NB4 (cell line): ENCODE data around the gene MLEC.

Source experiments
- DNase-seq: peaks from one replicate; pipeline ENCODE4 v3.0.0; 2010; ENCODE audit warnings: low read depth
- H3K4me3 ChIP-seq: one replicate; pipeline ENCODE4 v1.5.1; 2011; ENCODE audit warnings: mild to moderate bottlenecking, low read depth, low read length, moderate library complexity
- CTCF ChIP-seq: IDR thresholded peaks from one replicate; pipeline ENCODE4 v1.5.1; 2012; ENCODE audit warnings: low read depth, low read length
- MYC ChIP-seq: IDR thresholded peaks from 2 replicates; pipeline ENCODE4 v1.6.1; 2011; ENCODE audit warnings: low read depth, low read length
- POLR2A ChIP-seq: IDR thresholded peaks from 2 replicates; pipeline ENCODE4 v1.6.1; 2011; ENCODE audit warnings: mild to moderate bottlenecking; ENCODE audit not compliant: insufficient read length; ENCODE audit errors: extremely low read depth
- TF ChIP-seq, protein P1 (sequence below): IDR thresholded peaks from 2 replicates; pipeline ENCODE4 v1.6.1; 2011; ENCODE audit warnings: low read depth, low read length

The MLEC gene

DNA sequence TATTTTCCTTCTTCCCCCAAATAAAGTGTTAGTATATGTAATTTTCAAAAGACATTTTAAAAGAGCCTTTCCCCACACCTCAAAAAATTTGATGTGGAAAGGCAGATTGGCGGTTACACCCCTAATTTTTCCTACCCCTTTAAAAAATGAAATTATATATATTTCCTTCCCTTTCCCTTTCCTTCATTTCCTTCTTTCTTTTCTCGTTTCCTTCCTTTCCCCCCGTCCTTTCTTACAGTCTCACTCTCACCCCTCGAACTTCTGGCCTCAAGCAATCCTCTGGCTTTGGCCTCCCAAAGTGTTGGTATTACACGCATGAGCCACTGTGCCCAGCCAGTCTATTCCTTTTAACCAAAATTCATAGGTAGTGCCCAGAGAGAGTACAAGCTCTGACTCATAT lies 19.1 kb downstream of the MLEC start:
- DNase-seq, result no peak
- no peak overlapping the region for H3K4me3 ChIP-seq
- TF ChIP-seq MYC (no peak), CTCF (no peak), POLR2A (no peak)
- TF ChIP-seq, protein P1, sequence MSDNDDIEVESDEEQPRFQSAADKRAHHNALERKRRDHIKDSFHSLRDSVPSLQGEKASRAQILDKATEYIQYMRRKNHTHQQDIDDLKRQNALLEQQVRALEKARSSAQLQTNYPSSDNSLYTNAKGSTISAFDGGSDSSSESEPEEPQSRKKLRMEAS, result no peak

- DNase-seq, result no peak
- no peak for TF ChIP-seq MYC
- TF ChIP-seq POLR2A, result no peak
- no peak for TF ChIP-seq CTCF
- TF ChIP-seq, protein P1, result no peak
- H3K4me3 ChIP-seq, result no peak overlapping the region
These were observed 21.7 kb downstream of the MLEC start for GRCh38 chr12:120708651-120709050.

DNA sequence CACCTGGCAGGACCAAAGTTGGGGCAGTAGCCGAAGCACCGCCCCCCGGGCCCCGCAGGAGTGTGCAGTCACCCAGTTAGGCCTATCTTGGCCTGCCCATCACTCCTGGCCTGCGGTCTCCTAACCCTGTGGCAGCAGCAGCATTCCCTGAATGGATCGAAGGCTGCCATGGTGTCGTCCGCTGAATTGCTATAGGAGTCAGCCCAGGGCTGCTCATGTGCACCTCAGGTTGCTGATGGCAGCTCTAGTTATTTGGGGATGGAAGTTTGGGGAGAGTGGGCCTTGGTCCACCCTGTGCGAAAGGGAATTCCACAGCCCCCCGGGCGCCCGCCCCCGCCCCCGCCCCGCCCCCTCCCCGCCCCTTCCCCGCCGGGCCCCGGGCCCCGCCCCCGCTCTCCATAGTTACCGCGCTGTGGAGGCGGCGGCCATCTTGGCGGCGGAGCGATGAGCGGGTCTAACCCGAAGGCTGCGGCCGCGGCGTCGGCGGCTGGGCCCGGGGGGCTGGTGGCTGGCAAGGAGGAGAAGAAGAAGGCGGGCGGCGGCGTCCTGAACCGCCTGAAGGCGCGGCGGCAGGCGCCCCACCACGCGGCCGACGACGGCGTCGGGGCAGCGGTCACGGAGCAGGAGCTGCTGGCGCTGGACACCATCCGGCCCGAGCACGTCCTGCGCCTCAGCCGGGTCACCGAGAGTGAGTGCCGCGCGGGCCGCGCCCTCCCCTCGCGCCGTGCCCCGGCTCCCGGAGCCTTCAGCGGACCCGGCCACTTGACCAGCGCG lies 23.3 kb downstream of the MLEC start, which contains the start of gene UNC119B:
Gene UNC119B (plus strand): TSS at position 428 of the 774 bp plus-strand sequence. CDS start 17 bp downstream, at position 445.
- TF ChIP-seq MYC (no peak), POLR2A (peak; percentile 65)
- TF ChIP-seq, protein P1, result peak; percentile 26; the same call in 1 of the 2 replicates
- H3K4me3 ChIP-seq, result peak within 1 kb of the TSS; percentile 73
- DNase-seq, result peak; percentile 79

GRCh38 chr12:120710805-120711296 lies 23.9 kb downstream of the MLEC start:
- TF ChIP-seq CTCF (no peak), MYC (no peak), POLR2A (no peak)
- TF ChIP-seq, protein P1, result no peak
- H3K4me3 ChIP-seq, result peak overlapping the region; percentile 73
- DNase-seq, result peak; percentile 72

DNA sequence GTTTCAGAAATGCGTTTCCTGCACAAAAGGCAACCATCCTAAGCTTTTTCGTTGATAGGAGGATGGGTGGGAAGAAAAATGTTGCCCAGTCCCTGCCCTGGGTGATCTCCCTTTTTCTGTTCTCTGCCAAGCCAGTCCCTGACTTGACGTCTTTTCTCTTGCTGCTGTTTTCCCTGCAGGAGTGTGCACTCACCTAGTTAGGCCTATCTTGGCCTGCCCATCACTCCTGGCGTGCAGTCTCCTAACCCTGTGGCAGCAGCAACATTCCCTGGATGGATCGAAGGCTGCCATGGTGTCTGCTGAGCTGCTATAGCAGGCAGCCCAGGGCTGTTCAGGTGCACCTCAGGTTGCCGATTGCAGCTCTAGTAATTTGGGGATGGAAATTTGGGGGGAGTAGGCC lies 24.5 kb downstream of the MLEC start:
- H3K4me3 ChIP-seq, result peak overlapping the region; percentile 73
- no peak for DNase-seq
- TF ChIP-seq POLR2A (no peak), MYC (no peak), CTCF (no peak)
- TF ChIP-seq, protein P1, result no peak

DNA sequence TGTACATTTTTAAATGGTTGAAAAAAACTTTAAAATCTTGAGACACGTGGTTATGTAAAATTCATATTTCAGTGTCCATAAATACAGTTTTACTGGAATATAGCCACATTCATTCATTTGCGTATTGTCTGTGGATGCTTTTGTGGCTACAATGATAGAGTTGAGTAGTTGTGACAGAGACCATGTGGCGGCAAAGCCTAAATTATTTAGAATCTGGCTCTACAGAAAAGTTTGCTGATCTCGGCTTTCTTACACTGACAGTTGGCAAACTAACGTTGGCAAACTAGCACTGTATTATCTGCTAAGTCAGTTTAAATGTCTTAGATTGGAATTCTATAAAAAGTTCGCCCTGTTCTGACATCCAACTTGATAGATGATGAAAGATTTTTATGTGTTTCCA lies 25.7 kb downstream of the MLEC start:
- TF ChIP-seq, protein P1, result no peak
- TF ChIP-seq MYC, result no peak
- H3K4me3 ChIP-seq, result no peak overlapping the region
- no peak for DNase-seq
